Upper lobe of left lung (tissue), 6 donors: Measurements from ENCODE around the gene SHKBP1. TPM values are rescaled to one million over a fixed set of nuclear protein-coding genes. Genes with fewer than 3 reads are reported as not detected.

ENCODE experiments used
- ATAC-seq, 2 donors: fragments of 200-7000 bp; cut with Tn5 transposase; one replicate each; pipeline ENCODE4 v1.9.1; 2022; ENCODE audit warnings: mild to moderate bottlenecking in 2 of 2, moderate library complexity in 2 of 2; ENCODE audit not compliant: low FRiP score in 2 of 2
- DNase-seq, 2 donors: peaks; one replicate each; pipeline ENCODE4 v3.0.0-alpha.2; 2019 to 2020
- H3K27ac ChIP-seq, 4 donors: fragments of 200-600 bp; sonication (generic); one replicate each; pipeline ENCODE4 v1.5.1; 2016 to 2019
- H3K27me3 ChIP-seq, 4 donors: fragments of 200-600 bp; sonication (generic); one replicate each; pipeline ENCODE4 v1.5.1; 2017 to 2019
- H3K36me3 ChIP-seq, 4 donors: fragments of 200-600 bp; sonication (generic); one replicate each; pipeline ENCODE4 v1.5.1; 2016 to 2019
- H3K4me1 ChIP-seq, 4 donors: fragments of 200-600 bp; sonication (generic); one replicate each; pipeline ENCODE4 v1.5.1; 2018 to 2019
- H3K4me3 ChIP-seq, 4 donors: fragments of 200-600 bp; sonication (generic); one replicate each; pipeline ENCODE4 v1.5.1; 2017 to 2019; ENCODE audit warnings: mild to moderate bottlenecking in 2 of 4, moderate library complexity in 1 of 4
- H3K9me3 ChIP-seq, 4 donors: fragments of 200-600 bp; sonication (generic); one replicate each; pipeline ENCODE4 v1.5.1; 2018 to 2019
- EP300 ChIP-seq, 4 donors: sonication (generic); formaldehyde crosslinking; IDR thresholded peaks; one replicate each; pipeline ENCODE4 v1.5.1; 2017; ENCODE audit warnings: antibody characterized with exemption in 4 of 4, control low read depth in 2 of 4
- POLR2A ChIP-seq, 4 donors: fragments of 450-650 bp; IDR thresholded peaks; one replicate each; pipeline ENCODE4 v1.5.1; 2016 to 2017; ENCODE audit warnings: antibody characterized with exemption in 4 of 4, mild to moderate bottlenecking in 2 of 4
- POLR2AphosphoS5 ChIP-seq, 2 donors: sonication (generic); formaldehyde crosslinking; IDR thresholded peaks; one replicate each; pipeline ENCODE4 v1.5.1; 2017; ENCODE audit warnings: antibody characterized with exemption in 2 of 2
- WGBS, 2 donors: methylation state at CpG; one replicate each; pipeline ENCODE4 v1.1.5; 2017 to 2018; 5-methylcytosine and 5-hydroxymethylcytosine counted together
- total RNA-seq, 6 donors: library from RNA; depleted of rRNA in 4 of 6; stranded (reverse); fragments of >200 nt in 4 of 6; gene quantifications; one replicate each; pipeline versions ENCODE4 v1.1.0 to v1.2.1, GENCODE V29; 2016 to 2021
- TF ChIP-seq, protein P1 (sequence below), 6 experiments: fragments of 450-650 bp in 4 of 6; fragments of 200-600 bp in 2 of 6; sonication (generic) in 2 of 6; IDR thresholded peaks; one replicate each; pipeline ENCODE4 v1.5.1; 2016 to 2019; ENCODE audit warnings: antibody characterized with exemption in 6 of 6
- donor health status: DM: no; HTN: no; CAD: no; lungs with moderate emphysema.
- donor health status: DM: no; HTN: yes; CAD: no; lungs with severe emphysema.

The SHKBP1 gene
- total RNA-seq, 6 donors from 2014 or later: 60.6 to 232 (median 90.2) TPM

DNA sequence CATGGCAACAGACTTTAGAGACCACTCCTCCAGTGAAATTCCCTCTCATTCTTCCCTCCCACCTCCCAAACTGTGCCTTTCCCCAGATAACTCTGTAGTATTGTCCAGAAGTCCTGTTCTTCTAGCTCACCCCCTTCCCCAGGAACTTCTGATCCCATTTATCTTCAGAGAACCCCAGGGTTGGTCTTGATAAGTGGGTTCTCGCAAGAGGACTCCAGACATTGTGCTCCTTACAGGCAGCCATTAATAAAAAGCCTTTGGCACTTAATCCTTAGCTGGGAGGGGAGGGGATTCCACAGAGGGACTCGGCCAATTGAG, 26.4 kb downstream of the SHKBP1 start:
- Histone ChIP-seq H3K27ac (peak overlapping the region; percentile 64 to 88 (median 85)), H3K4me1 (peaks cover 72 to 84% (median 79%) of the 10 kb centered on the region in 4 donors), H3K4me3 (peak overlapping the region in 2 of 4 donors; percentile 56 to 58), H3K27me3 (peaks cover 0 to 35% (median 12%) of the 10 kb centered on the region in 4 donors), H3K9me3 (no peaks in the 10 kb centered on the region), H3K36me3 (no peaks in the 10 kb centered on the region)
- DNase-seq (no peak), ATAC-seq (no peak)
- no peak for TF ChIP-seq POLR2A (IDR thresholded peaks at IDR 0.05)
- TF ChIP-seq, protein P1, sequence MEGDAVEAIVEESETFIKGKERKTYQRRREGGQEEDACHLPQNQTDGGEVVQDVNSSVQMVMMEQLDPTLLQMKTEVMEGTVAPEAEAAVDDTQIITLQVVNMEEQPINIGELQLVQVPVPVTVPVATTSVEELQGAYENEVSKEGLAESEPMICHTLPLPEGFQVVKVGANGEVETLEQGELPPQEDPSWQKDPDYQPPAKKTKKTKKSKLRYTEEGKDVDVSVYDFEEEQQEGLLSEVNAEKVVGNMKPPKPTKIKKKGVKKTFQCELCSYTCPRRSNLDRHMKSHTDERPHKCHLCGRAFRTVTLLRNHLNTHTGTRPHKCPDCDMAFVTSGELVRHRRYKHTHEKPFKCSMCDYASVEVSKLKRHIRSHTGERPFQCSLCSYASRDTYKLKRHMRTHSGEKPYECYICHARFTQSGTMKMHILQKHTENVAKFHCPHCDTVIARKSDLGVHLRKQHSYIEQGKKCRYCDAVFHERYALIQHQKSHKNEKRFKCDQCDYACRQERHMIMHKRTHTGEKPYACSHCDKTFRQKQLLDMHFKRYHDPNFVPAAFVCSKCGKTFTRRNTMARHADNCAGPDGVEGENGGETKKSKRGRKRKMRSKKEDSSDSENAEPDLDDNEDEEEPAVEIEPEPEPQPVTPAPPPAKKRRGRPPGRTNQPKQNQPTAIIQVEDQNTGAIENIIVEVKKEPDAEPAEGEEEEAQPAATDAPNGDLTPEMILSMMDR (IDR thresholded peaks at IDR 0.05): no peak
- no peak for TF ChIP-seq POLR2AphosphoS5 (IDR thresholded peaks at IDR 0.05)
- TF ChIP-seq EP300 (IDR thresholded peaks at IDR 0.05): no peak
- 49 to 56% methylated on average over 1 to 2 of the region's 2 CpGs for WGBS, 2 donors

DNA sequence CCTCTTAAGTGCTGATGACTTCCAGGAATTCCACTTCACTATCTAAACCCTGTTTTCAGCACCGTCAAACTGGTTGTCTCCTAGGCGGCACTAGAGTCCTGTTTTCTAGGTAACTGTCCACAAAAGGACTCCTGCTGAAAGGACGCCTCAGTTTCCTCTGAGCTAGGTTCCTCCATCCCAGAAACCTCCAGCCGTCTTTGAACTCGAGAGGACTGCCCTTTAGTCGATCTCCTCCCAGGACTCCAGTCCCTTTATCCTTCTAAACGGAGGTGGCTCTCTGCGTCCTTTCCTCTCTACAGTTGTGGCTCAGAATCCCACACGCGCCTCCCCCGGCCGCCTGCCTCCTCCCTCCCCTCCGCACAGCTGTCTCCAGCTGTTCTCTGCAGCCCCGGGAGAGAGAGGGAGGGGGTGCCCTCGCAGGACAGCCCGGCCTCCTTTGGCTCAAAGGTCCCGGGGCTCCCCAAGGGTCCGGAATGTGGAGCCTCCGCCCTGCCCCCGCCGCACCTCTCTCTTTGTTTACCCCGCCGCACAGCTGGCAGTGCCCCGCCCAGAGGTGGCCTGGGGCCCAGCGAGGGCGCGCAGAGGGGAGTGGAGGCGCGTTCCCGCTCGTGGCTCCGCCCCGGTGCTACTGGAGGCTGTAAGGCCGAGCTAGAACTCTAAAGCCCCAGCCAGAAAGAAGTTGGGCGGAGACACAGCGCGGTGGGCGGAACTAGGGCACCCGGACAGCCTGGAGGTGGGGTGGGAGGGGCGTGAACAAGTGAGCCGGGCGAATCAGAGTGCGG, 26.9 kb downstream of the SHKBP1 start:
- DNase-seq (peak; percentile 98), ATAC-seq (peak; percentile 88 to 94)
- no peaks in the 10 kb centered on the region for H3K9me3 ChIP-seq
- peaks cover 68 to 78% (median 74%) of the 10 kb centered on the region in 4 donors for H3K4me1 ChIP-seq
- WGBS, 2 donors: 2 to 3% methylated on average over 22 to 40 of the region's 43 CpGs
- peak overlapping the region; percentile 64 to 88 (median 85) for H3K27ac ChIP-seq
- peak; percentile 87 to 93 for TF ChIP-seq POLR2AphosphoS5 (IDR thresholded peaks at IDR 0.05)
- TF ChIP-seq POLR2A (IDR thresholded peaks at IDR 0.05): peak in 2 of 4 donors; percentile 48 to 58
- peak in 1 of 4 donors; percentile 50 for TF ChIP-seq EP300 (IDR thresholded peaks at IDR 0.05)
- TF ChIP-seq, protein P1 (IDR thresholded peaks at IDR 0.05): peak in 1 of 6 experiments; percentile 10
- H3K36me3 ChIP-seq: no peaks in the 10 kb centered on the region
- peak overlapping the region in 3 of 4 donors; percentile 34 to 58 (median 56) for H3K4me3 ChIP-seq
- peaks cover 0 to 31% (median 9%) of the 10 kb centered on the region in 4 donors for H3K27me3 ChIP-seq

DNA sequence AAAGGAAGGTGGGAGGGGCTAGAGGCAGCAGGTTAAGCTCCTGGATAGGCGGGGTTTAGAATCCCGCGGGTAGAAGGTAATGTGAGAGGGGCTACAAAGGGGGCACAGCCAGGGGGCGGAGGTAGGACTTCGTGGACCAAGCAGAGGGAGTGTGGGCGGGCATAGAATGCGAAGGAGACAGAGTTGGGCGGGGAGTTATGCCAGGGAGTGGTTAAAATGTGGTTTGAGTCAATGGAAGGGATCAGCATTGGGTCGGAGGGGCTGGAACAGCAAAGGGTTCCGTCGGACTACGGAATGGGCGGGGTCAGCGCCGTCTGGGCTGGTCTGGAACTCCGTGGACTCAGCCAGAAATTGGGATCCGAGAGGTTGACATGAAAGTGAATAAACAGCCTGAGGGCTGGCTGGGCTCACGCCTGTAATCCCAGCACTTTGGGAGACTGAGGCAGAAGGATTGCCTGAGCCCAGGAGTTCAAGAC, 27.5 kb downstream of the SHKBP1 start:
- no peaks in the 10 kb centered on the region for H3K36me3 ChIP-seq
- H3K27ac ChIP-seq: peak overlapping the region; percentile 64 to 88 (median 85)
- no peaks in the 10 kb centered on the region for H3K9me3 ChIP-seq
- H3K4me1 ChIP-seq: peaks cover 65 to 74% (median 71%) of the 10 kb centered on the region in 4 donors
- WGBS, 2 donors: 7 to 8% methylated on average over 18 of the region's 18 CpGs
- DNase-seq: peak in 1 of 2 donors; percentile 56
- TF ChIP-seq EP300 (IDR thresholded peaks at IDR 0.05) (no peak), POLR2AphosphoS5 (IDR thresholded peaks at IDR 0.05) (no peak), POLR2A (IDR thresholded peaks at IDR 0.05) (no peak)
- TF ChIP-seq, protein P1 (IDR thresholded peaks at IDR 0.05): no peak
- ATAC-seq: peak in 1 of 2 donors; percentile 0
- peaks cover 0 to 27% (median 7%) of the 10 kb centered on the region in 4 donors for H3K27me3 ChIP-seq
- H3K4me3 ChIP-seq: peak overlapping the region in 3 of 4 donors; percentile 34 to 58 (median 56)

DNA sequence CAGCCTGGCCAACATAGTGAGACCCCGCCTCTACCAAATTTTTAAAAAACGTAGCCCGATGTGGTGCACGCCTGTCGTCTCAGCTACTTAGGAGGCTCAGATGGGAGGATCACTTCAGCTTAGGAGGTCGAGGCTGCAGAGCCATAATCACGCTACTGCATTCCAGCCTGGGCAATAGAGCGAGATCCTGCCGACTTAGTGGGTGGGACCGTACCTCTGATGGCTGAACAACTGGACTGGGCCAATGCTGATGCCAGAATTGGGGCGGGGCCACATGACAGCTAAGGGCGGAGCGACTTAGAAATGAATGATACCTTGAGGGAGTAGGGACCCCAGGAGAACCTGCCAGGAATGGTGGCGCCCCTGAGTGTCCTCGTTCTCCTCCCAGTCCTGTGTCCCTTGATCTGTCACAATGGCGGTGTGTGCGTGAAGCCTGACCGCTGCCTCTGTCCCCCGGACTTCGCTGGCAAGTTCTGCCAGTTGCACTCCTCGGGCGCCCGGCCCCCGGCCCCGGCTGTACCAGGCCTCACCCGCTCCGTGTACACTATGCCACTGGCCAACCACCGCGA, 28.1 kb downstream of the SHKBP1 start:
- H3K27ac ChIP-seq: peak overlapping the region; percentile 72 to 88 (median 86)
- H3K4me1 ChIP-seq: peaks cover 65 to 74% (median 72%) of the 10 kb centered on the region in 4 donors
- H3K27me3 ChIP-seq: peaks cover 0 to 23% (median 9%) of the 10 kb centered on the region in 4 donors
- DNase-seq (peak in 1 of 2 donors; percentile 89), ATAC-seq (no peak)
- 23 to 31% methylated on average over 25 to 29 of the region's 29 CpGs for WGBS, 2 donors
- H3K4me3 ChIP-seq: peak overlapping the region in 3 of 4 donors; percentile 45 to 56 (median 46)
- TF ChIP-seq EP300 (IDR thresholded peaks at IDR 0.05): no peak
- TF ChIP-seq, protein P1 (IDR thresholded peaks at IDR 0.05): no peak
- no peak for TF ChIP-seq POLR2A (IDR thresholded peaks at IDR 0.05)
- TF ChIP-seq POLR2AphosphoS5 (IDR thresholded peaks at IDR 0.05): no peak
- H3K9me3 ChIP-seq: no peaks in the 10 kb centered on the region
- no peaks in the 10 kb centered on the region for H3K36me3 ChIP-seq
